ENCODE results near the gene DMRT1.
"Not testable (repeated sequence)": the region's sequence is repeated elsewhere in the genome, so short reads cannot be mapped to it uniquely, and the experiment has no call there.

The DMRT1 gene

DNA sequence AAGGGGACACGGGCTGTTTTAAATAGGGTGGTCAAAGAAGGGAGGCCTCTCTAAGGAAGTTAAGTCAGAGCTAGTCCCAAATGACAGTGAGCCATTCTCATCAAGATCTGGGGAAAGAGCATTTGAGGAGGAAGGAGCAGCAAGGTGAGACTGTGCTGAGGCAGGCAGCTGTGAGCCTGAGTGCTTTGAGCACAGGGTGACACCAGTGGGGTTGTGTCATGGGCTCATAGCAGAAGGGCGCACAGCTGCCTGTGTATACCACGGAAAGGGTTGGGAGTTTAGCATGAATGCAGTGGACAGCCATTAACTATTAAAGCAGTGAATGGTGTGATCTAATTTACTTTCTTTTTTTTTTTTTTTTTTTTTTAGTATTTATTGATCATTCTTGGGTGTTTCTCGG is 19.2 kb downstream of the DMRT1 start:
- DNase-seq = no peak

DNA sequence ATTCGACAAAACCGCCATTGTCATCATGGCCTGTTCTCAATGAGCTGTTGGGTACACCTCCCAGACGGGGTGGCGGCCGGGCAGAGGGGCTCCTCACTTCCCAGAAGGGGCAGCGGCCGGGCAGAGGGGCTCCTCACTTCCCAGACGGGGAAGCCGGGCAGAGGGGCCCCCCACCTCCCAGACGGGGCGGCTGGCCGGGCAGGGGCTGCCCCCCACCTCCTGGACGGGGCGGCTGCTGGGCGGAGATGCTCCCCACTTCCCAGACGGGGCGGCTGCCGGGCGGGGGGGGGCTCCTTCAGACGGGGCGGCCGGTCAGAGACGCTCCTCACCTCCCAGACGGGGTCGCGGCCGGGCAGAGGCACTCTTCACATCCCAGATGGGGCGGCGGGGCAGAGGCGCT is 20.0 kb downstream of the DMRT1 start:
- DNase-seq = not testable (repeated sequence)

DNA sequence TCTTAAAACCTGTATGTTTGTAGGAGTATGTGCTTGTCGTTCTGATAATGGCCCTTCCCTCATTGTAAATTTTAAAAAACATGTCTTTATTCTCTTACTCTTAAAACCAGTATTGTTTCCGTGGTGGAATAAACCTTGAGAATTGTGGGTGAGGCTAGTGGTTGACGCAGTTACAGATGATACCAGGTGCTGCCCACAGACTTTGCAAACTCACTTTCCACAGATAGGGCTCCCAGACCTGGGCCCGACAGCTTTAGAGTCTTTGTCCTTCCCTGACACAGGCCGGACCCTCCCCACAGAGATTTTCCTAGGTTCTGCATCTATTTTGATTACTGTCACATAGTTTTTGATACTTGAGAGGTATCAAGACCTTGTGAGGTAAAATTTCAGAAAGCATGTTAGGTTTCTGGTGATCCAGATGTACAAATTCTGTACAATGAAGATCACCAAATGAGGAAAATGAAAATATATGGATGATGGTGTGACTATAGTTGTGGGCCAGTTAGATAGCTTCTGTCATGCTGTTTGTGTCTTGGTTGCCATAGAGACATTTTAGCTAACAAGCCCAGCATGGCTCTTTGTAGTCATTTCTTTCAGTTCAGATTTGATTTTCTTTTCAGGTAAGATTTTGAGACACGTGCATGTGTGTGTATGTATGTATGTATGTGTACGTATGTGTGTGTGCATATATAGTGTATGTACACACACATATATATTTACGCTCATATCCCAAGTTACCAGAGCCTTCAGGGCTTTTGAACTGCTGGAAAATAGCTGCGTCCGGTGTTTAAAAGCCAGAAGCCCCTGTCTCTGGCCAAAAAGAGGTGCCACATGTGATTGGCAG is 33.8 kb downstream of the DMRT1 start:
- DNase-seq = no peak

DNA sequence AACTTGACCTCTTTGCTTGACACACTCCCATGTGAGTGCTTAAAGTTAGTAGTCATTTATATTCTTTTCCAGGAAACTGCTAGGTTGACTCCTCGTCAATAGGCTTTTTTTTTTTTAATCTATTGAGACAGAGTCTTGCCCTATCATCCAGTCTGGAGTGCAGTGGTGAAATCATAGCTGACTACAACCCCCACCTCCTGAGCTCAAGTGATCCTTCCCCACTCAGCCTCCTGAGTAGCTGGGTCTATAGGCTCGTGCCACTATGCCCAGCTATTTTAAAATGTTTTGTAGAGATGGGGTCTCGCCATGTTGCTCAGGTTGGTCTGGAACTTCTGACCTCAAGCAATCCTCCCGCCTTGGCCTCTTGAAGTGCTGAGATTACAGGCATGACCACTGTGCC is 34.9 kb downstream of the DMRT1 start:
- no peak for DNase-seq

DNA sequence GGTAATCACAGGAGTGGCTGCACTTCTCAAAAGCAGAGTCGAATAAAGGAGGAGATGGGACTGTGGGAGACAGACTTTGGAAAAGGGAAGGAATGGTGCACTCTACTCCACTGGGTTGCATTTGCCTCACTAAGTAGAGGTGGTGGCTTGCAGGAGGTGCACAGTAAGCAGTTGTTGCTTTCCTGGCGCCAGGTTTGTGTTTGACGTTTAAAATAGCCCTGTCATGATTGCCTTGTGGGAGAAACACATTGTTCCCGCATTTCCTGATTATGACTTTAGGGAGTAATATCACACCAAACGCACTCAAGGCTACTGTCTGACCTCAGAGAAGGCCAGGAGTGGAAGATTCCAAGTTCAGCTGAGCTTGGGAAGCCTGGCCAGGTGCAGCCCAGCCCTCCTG is 36.7 kb downstream of the DMRT1 start:
- DNase-seq = no peak

DNA sequence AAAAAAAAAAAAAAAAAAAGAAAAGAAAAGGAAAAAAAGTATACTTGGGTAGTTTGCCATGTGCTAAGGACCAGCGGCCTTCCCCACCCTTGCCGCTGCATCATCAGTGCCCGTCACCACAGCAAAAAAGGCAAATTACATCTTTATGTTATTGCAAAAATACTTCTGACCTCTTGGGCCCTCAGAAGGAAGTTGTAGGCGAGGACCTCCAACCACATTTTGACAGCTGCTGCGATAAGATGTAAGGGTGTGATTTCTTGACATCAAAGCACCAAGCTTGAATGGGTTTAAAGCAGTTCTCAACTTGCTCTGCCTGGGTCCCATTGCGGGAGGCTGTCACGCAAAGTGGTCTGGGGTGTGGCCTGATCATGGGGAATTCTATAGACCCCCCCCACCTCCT is 39.2 kb downstream of the DMRT1 start:
- no peak for DNase-seq

DNA sequence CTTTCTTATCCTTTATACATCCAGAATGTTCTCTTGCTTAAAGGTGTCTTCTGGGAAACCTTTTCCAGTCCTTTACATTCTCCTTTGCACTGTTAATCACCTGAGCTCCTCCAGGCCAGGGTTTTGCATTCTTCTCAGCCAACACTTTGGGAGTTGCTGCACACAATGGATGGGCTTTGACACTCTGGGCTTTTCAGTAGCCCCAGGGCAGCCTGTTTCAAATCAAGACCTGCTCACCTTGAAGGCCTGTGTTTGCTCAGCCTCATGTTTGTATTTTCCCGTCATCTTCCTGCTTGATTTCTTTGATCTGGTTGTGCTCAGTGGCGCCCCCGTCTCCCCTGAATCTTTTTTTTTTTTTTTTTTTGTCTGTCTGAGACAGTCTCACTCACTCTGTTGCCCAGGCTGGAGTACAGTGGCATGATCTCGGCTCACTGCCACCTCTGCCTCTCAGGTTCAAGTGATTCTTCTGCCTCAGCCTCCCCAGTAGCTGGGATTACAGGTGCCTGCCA is 41.0 kb downstream of the DMRT1 start:
- no peak for DNase-seq

DNA sequence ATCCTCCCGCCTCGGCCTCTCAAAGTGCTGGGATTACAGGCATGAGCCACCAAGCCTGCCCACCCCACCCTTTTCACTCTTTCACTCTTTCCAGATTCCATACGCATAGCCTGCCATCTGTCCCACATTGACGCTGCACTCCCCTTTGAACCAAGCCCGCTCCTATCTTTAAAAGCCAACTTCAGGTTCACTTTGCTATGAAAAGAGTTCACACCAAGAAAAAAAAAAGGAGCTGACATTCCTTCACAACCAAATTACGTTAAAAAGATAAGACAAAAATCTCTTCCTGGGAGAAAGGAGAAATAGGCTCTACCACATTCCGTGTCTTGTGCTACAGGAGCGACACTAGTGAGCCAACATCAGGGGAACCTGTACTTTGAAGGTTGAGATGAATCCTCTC is 41.5 kb downstream of the DMRT1 start:
- no peak for DNase-seq

DNA sequence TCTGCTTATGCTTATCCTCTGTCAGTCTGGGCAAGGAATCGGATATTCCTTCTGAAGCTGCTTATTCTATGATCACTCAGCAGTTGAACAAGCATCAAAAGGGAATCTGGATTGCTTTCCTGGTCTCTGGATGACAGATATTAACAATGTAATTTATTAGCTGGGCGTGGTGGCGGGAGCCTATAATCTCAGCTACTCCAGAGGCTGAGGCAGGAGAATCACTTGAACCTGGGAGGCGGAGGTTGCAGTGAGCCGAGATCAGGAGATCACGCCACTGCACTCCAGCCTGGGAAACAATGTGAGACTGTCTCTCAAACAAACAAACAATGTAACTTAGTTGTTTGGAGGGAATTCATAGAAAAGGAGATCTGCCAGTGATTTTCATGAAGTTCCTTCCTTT is 45.4 kb downstream of the DMRT1 start:
- no peak for DNase-seq

DNA sequence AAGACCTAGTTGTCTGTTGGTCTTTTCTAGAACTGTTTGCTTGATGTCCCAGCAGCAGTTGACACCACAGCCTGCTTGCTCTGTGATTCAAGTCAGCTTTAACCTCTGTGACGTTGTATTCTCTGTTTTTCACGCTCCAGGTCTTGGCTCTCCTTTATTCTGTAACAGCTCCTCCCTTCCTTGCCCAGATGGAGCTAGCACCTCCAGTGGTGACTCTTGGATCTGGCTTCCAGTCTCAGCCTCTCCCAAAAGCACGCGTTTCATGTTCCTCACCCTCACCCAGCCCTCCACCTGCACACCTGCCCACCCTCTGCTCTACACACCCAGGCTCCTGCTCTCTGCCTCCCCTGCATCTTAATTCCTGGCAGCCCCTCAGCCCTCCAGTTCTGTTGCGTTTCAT is 50.6 kb downstream of the DMRT1 start:
- DNase-seq = no peak

DNA sequence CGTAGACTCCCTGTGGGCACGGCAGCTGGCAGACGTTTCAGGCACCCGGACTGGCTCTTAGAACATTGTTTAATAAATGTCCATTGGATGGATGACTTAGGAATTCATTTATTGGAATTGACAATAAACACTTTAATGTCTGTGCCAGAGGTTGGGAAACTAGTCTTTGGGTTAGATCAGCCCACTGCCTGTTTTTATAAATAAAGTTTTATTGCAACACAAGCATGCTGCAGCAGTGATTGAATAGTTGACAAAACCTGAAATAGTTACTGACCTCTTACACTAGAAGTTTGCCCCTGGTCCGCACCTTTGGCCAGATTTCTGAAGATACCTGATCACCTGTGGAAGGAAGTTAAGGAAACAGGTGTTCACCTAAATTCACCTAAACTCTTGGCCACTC is 51.6 kb downstream of the DMRT1 start:
- DNase-seq = no peak

DNA sequence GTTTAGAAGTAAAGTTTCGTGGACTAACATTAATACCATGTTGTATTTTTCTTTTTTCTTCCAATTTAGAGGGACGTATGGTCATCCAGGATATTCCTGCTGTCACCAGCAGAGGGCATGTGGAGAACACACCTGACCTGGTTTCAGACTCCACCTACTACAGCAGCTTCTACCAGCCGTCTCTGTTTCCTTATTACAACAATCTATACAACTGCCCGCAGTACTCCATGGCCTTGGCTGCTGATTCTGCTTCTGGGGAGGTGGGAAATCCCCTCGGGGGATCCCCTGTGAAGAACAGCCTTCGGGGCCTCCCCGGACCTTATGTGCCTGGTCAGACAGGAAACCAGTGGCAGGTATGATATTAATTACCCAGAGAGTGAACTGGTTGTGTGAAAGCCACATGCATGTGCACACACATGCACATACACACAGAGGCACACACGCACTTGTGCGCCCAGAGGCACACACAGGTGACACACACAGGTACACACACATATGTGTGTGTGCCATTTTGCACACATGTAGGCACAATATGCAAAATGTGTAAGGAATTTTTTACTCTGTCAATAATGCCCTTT is 52.4 kb downstream of the DMRT1 start:
- no peak for DNase-seq

DNA sequence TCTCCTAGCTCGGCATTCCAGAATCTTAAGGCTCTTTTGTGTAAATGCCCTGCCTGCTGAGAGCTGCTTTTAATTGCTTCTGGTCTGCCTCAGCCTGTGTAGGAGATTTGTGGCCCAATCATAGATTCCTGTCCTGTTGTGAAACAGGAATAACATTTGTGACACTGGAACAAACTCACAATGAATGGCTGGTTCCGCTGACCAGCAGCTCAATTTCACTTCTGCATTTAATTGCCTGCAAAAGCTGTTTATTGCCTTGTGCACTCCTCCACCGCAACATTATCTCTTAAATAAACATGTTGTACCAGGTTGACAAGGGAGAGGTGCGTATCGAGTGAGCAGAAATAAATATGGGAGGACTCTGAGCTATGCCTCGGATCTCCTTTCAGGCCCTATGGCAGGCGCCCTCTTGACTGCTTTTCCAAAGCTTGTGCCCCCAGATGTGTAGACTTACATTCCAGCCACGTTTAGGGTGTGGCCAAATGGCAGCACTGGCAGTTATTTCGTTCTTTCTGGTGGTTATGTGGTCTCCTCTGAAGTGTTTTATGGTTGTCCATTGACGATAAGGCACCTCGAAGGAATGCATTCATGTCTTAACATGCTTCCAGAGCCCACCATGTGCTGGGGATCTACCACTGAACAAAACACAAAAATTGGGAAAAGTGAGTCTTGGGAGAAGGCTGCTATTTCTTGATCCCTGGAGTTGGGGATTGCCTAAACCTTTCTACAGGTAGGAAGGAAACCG is 58.1 kb downstream of the DMRT1 start:
- no peak for DNase-seq

DNA sequence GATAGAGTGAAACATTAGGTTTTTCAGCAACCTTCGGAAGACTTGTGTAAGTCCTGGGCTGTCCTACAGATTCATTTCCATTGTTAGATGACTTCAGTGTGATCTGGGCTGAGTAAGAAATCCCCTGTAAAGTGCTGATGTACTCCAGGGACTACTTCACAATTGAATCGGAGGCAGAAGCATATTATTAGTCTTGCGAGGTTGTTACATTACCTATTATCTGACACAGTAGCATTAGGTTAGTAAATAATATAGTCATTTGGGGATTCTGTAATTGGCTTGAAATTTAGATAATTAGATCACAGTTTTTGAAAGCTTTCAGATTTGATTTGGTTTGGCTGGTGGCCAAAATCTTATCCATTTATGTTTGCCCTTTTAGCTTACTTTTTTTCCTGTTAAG is 62.4 kb downstream of the DMRT1 start:
- no peak for DNase-seq

DNA sequence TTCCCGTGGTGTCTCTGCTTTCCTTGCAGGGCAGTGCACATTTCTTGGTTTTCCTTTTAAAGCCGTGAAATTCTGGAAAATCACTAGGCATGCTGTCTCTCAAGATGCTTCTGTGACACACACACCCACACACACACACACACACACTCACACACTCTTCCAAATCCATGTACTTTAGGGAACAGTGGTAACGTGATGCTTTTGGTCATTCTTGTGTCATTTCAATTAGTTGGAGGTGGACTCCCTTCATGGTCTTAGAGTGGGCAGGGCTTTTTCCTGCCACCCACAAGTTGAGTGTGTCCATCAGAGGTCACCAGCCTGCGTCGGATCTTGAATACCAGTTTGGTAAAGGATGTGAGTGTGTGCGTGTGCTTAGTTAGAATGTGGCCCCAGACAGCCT is 64.4 kb downstream of the DMRT1 start:
- no peak for DNase-seq

DNA sequence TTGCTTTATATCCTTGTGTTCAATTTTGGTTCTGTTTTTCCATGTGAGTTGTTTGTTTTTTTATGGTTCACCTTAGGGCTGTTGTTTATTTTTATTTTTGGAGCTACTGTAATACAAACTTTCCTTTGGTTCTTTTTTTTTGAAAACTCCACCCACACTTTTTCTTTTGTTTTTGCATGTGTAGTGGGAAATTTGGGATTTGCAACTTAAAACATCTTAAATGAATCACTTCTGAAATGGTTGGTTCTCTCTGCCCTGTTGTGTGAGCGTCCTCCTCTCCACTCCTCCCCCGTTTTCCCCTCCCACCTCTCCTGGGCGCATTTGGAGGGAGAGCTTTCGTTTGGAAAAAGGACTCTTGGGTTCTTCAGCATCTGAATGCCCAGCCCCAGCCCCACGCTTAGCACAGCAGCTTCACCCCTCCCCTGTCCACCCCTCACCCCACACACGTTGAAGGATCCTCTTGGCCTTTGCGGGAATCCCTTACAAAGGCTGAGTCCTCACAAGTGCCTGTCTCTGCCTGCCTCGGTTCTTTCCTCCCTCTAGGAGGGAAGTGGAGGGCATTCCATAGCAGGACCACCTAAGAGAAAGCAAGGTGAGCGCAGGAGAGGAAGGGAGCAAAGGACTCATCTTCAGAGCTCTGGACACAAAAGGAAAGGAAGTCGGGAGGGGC is 67.2 kb downstream of the DMRT1 start:
- DNase-seq = no peak

DNA sequence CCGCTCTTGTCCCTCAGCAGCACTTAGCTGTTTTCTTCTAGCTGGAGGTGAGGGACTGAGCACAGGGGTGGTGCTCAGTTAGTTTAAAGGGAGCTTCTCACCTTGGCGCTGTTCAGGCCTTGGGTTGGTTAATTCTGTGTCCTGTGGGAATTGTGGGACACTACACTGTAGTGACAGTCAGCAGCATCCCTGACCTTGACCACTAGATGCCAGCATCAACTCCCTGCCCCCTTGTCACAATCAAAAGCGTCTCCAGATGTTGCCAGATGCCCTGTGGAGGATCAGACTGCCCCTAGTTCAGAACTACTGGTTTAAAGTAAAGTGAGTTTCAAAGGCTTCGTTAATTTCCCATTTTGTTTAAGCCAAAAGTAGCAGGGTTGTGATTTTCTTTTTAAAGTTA is 69.5 kb downstream of the DMRT1 start:
- no peak for DNase-seq

DNA sequence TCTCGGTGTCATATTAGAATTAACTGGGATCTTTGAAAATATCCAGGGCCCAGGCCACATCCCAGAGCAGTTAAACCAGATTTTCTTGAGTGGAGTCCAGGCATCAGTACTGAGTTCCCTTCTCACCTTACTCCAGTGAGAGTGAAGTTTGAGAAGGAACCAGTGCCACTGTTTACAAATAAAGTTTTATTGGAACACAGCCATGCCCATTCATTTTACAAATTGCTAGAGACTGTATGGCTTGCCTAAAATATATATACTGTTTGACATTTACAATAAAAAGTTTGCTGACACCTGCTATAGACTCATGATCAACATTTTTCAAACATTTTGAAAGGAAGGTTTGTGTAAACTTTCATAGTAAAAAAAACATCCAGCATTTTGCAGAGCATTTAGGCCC is 71.3 kb downstream of the DMRT1 start:
- no peak for DNase-seq

DNA sequence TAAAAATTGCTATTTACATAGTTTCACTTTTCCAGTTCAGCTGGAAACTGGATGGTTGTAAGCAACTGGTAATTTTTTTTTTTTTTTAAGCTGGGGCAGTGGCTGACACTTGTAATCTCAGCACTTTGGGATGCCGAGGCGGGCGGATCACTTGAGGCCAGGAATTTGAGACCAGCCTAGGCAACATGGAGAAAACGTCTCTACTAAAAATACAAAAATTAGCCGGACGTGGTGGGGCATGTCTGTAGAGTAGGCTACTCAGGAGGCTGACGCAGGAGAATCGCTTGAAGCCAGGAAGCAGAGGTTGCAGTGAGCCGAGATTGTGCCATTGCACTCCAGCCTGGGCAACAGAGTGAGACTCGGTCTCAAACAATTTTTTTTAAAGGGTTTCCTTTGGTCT is 72.0 kb downstream of the DMRT1 start:
- DNase-seq = not testable (repeated sequence)

DNA sequence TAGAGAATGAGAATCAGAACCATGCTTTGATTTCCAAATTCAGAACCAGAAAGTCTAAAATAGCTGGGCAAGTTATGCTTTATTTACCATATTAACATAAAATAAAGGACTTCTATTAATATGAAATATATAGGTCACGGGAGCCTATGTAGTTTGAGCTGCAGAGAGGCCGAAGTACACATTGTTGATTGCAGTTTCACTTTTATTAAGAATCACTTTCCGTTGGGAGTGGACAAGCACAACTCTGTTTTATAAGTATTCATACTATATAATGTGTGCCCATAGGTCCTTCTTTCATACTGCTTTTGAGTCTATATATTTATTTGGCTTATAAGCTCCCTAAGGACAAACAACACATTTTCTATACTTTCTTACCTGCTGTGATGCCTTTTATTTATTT is 76.2 kb downstream of the DMRT1 start:
- no peak for DNase-seq

DNA sequence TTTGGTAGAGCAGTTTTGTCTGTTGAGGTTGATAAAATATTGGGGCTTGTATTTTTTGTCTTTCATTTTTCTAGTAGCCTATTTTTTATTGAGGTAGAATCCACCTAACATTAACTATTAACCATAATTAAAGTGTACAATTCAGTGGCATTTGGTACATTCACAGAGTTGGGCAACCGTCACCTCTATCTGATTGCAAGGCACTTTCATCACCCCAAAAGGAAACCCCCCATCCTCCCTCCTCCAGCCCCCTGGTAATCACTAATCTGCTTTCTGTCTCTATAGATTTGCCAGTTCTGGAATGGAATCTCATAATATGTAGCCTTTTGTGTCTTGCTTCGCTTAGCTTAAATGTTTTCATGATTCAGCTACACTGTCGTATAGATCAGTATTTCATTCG is 79.4 kb downstream of the DMRT1 start:
- no peak for DNase-seq

DNA sequence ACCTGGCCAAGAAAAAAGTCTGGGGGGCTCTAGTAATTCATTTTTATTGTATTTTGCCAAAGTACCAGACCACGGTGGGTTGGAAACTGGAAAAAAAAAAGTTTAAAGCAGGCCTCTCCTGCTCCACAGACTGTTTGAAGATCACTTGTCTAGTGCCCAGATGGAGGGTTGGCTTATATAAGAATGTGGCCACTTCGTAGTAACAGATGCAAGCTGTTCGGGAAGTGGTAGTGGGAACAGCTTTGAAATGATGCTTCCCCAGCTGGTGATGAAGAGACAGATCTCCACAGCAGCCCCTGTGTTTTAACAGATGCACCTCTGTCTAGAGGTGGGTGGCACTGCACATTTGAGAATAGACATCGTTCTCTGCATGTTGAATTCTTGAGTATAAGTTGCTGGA is 80.7 kb downstream of the DMRT1 start:
- DNase-seq = no peak

DNA sequence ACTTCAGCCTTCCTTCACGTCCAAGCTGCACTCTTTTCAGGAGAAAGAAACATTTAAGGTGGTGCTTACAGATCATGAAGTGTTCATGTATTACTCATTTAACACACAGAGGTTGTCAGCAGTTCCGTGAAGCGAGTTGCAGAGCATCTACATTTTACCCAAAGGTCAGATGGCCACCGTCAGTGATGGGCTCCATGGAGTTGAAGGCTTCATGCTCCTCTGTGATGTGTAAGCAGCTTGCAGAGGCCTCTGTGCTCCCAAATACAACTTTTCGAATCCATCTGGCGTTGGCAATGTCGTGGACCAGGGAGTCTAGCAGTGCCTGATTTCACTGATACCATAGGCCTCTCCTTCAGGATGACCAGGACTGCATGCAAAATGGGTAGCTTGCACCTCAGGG is 81.2 kb downstream of the DMRT1 start:
- no peak for DNase-seq

DNA sequence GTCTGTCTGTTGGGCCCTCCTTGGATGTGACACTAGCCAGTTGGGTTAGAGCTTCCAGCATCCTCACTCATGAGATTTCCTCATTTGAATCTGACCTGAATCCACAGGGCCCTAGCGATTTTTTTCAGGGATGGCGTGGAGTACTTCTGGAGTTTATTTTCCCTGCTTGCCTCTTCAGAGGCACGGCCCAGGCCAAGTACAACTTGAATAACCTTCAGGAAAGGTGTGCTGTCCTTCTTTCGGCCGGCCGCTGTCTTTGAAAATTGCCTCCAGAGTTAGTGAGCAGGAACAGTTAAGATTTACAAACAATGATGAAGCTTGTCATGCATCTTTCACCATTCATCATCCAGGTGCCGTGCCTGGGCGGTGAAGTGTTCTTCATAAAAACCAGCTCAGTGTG is 85.5 kb downstream of the DMRT1 start:
- DNase-seq = no peak

All from NCI-H2107 (cell line).